Measurements from ENCODE around the gene TRIM22. TPM values are rescaled to one million over a fixed set of nuclear protein-coding genes. Genes with fewer than 3 reads are reported as not detected.
"Not testable (repeated sequence)": the region's sequence is repeated elsewhere in the genome, so short reads cannot be mapped to it uniquely, and the experiment has no call there.

Gene TRIM22
- polyA plus RNA-seq, 1 donor (not counting 4 experiments of a cell fraction or from before 2014, with no cell fraction given) = 119 TPM

GRCh38 chr11:5655474-5655873 is 34.1 kb upstream of the TRIM22 start:
- H3K9me3 ChIP-seq (ENCODE audit: control insufficient read depth, low read depth, low read length) = no peaks in the 10 kb centered on the region
- H3K9ac ChIP-seq (ENCODE audit: control insufficient read depth, extremely low read depth, insufficient read depth, low read length) = no peak overlapping the region
- no peaks in the 10 kb centered on the region for H3K36me3 ChIP-seq (ENCODE audit: control insufficient read depth in 2 of 2, extremely low read depth in 1 of 2, insufficient read depth in 2 of 2, low read length in 2 of 2)
- no peaks in the 10 kb centered on the region for H4K20me1 ChIP-seq (ENCODE audit: control insufficient read depth, extremely low read depth, insufficient read depth, low read length)
- no peaks in the 10 kb centered on the region for H3K27me3 ChIP-seq (ENCODE audit: control insufficient read depth, extremely low read depth, insufficient read depth, low read length)
- no peaks in the 10 kb centered on the region for H3K4me1 ChIP-seq (ENCODE audit: control insufficient read depth, extremely low read depth, insufficient read depth, low read length)
- no peak overlapping the region for H3K27ac ChIP-seq (ENCODE audit: control insufficient read depth, insufficient read depth, low read length)
- dilution Hi-C loops (cut with MboI; ENCODE audit: extremely low pct_ligation_motif_present, low sequenced_read_pairs) = no loop called here
- TF ChIP-seq CTCF (optimal IDR thresholded peaks at IDR 0.05 in 1 of 3, IDR thresholded peaks at IDR 0.05 in 1 of 3, conservative IDR thresholded peaks at IDR 0.05 in 1 of 3; ENCODE audit: extremely low read depth in 1 of 3, insufficient read depth in 2 of 3, low read length in 3 of 3) = no peak
- TF ChIP-seq EZH2 (IDR thresholded peaks at IDR 0.05; ENCODE audit: low read length) = no peak
- no peaks in the 10 kb centered on the region for H3K79me2 ChIP-seq (ENCODE audit: control insufficient read depth, insufficient read depth, low read length)
- H3K9me1 ChIP-seq (ENCODE audit: control insufficient read depth, extremely low read depth, insufficient read depth, low read length) = no peaks in the 10 kb centered on the region
- H3K4me2 ChIP-seq (ENCODE audit: control insufficient read depth, extremely low read depth, insufficient read depth, low read depth, low read length) = no peak overlapping the region
- no peak overlapping the region for H3K4me3 ChIP-seq (ENCODE audit: control insufficient read depth in 2 of 3, extremely low read depth in 1 of 3, insufficient read depth in 2 of 3, low read depth in 1 of 3, low read length in 3 of 3)
- DNase-seq (ENCODE audit: low read depth, low spot score) (no peak), FAIRE-seq (no peak)
- H2AFZ ChIP-seq (ENCODE audit: control insufficient read depth, low read length) = no peak overlapping the region

GRCh38 chr11:5656956-5657355 is 32.6 kb upstream of the TRIM22 start:
- H3K9me1 ChIP-seq (ENCODE audit: control insufficient read depth, extremely low read depth, insufficient read depth, low read length); H2AFZ ChIP-seq (ENCODE audit: control insufficient read depth, low read length); H3K36me3 ChIP-seq (ENCODE audit: control insufficient read depth in 2 of 2, extremely low read depth in 1 of 2, insufficient read depth in 2 of 2, low read length in 2 of 2); H3K27ac ChIP-seq (ENCODE audit: control insufficient read depth, insufficient read depth, low read length); H4K20me1 ChIP-seq (ENCODE audit: control insufficient read depth, extremely low read depth, insufficient read depth, low read length); H3K4me2 ChIP-seq (ENCODE audit: control insufficient read depth, extremely low read depth, insufficient read depth, low read depth, low read length); H3K4me1 ChIP-seq (ENCODE audit: control insufficient read depth, extremely low read depth, insufficient read depth, low read length); H3K27me3 ChIP-seq (ENCODE audit: control insufficient read depth, extremely low read depth, insufficient read depth, low read length); FAIRE-seq; dilution Hi-C loops (cut with MboI; ENCODE audit: extremely low pct_ligation_motif_present, low sequenced_read_pairs); H3K9me3 ChIP-seq (ENCODE audit: control insufficient read depth, low read depth, low read length); H3K4me3 ChIP-seq (ENCODE audit: control insufficient read depth in 2 of 3, extremely low read depth in 1 of 3, insufficient read depth in 2 of 3, low read depth in 1 of 3, low read length in 3 of 3); H3K79me2 ChIP-seq (ENCODE audit: control insufficient read depth, insufficient read depth, low read length); DNase-seq (ENCODE audit: low read depth, low spot score); H3K9ac ChIP-seq (ENCODE audit: control insufficient read depth, extremely low read depth, insufficient read depth, low read length): not testable (repeated sequence)

- no peaks in the 10 kb centered on the region for H3K9me3 ChIP-seq (ENCODE audit: control insufficient read depth, low read depth, low read length)
- no peak overlapping the region for H3K4me2 ChIP-seq (ENCODE audit: control insufficient read depth, extremely low read depth, insufficient read depth, low read depth, low read length)
- no peak overlapping the region for H3K4me3 ChIP-seq (ENCODE audit: control insufficient read depth in 2 of 3, extremely low read depth in 1 of 3, insufficient read depth in 2 of 3, low read depth in 1 of 3, low read length in 3 of 3)
- H3K4me1 ChIP-seq (ENCODE audit: control insufficient read depth, extremely low read depth, insufficient read depth, low read length) = no peaks in the 10 kb centered on the region
- no peaks in the 10 kb centered on the region for H3K27me3 ChIP-seq (ENCODE audit: control insufficient read depth, extremely low read depth, insufficient read depth, low read length)
- no peak overlapping the region for H3K9ac ChIP-seq (ENCODE audit: control insufficient read depth, extremely low read depth, insufficient read depth, low read length)
- no peaks in the 10 kb centered on the region for H4K20me1 ChIP-seq (ENCODE audit: control insufficient read depth, extremely low read depth, insufficient read depth, low read length)
- no peak for FAIRE-seq
- DNase-seq (ENCODE audit: low read depth, low spot score) = no peak
- H3K36me3 ChIP-seq (ENCODE audit: control insufficient read depth in 2 of 2, extremely low read depth in 1 of 2, insufficient read depth in 2 of 2, low read length in 2 of 2) = no peaks in the 10 kb centered on the region
- no peak overlapping the region for H3K27ac ChIP-seq (ENCODE audit: control insufficient read depth, insufficient read depth, low read length)
- no peaks in the 10 kb centered on the region for H3K9me1 ChIP-seq (ENCODE audit: control insufficient read depth, extremely low read depth, insufficient read depth, low read length)
- H2AFZ ChIP-seq (ENCODE audit: control insufficient read depth, low read length) = no peak overlapping the region
- TF ChIP-seq EZH2 (IDR thresholded peaks at IDR 0.05; ENCODE audit: low read length) = no peak
- no peak for TF ChIP-seq CTCF (optimal IDR thresholded peaks at IDR 0.05 in 1 of 3, IDR thresholded peaks at IDR 0.05 in 1 of 3, conservative IDR thresholded peaks at IDR 0.05 in 1 of 3; ENCODE audit: extremely low read depth in 1 of 3, insufficient read depth in 2 of 3, low read length in 3 of 3)
- no peaks in the 10 kb centered on the region for H3K79me2 ChIP-seq (ENCODE audit: control insufficient read depth, insufficient read depth, low read length)
- dilution Hi-C loops (cut with MboI; ENCODE audit: extremely low pct_ligation_motif_present, low sequenced_read_pairs) = no loop called here
Observed at GRCh38 chr11:5658318-5658717, 31.3 kb upstream of the TRIM22 start.

Measured in keratinocyte (primary cell).